ENCODE data around the gene LY6G6F. TPM values are rescaled to one million over a fixed set of nuclear protein-coding genes. Genes with fewer than 3 reads are reported as not detected.

Gene LY6G6F
- total RNA-seq, 4 donors from 2014 or later, result not detected

DNA sequence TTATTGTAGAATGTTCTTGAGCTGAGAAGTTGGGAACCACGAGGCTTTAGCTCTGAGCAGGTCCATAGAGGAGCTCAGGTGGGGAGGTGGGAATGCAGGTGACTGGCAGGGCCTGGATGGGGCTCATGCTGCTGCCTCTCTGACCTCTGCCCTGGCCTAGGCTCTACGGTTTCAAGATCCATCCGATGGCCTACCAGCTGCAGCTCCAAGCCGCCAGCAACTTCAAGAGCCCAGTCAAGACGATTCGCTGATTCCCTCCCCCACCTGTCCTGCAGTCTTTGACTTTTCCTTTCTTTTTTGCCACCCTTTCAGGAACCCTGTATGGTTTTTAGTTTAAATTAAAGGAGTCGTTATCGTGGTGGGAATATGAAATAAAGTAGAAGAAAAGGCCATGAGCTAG is 37.0 kb upstream of the LY6G6F start, which contains the start of gene LY6G5B:
Gene LY6G5B, plus strand, starts transcription at position 301 of the 400 bp plus-strand sequence. CDS start 975 bp downstream, outside the sequence.
- no peak for TF ChIP-seq POLR2A (IDR thresholded peaks at IDR 0.05)
- no peak for TF ChIP-seq EP300 (IDR thresholded peaks at IDR 0.05)
- TF ChIP-seq, protein P1, sequence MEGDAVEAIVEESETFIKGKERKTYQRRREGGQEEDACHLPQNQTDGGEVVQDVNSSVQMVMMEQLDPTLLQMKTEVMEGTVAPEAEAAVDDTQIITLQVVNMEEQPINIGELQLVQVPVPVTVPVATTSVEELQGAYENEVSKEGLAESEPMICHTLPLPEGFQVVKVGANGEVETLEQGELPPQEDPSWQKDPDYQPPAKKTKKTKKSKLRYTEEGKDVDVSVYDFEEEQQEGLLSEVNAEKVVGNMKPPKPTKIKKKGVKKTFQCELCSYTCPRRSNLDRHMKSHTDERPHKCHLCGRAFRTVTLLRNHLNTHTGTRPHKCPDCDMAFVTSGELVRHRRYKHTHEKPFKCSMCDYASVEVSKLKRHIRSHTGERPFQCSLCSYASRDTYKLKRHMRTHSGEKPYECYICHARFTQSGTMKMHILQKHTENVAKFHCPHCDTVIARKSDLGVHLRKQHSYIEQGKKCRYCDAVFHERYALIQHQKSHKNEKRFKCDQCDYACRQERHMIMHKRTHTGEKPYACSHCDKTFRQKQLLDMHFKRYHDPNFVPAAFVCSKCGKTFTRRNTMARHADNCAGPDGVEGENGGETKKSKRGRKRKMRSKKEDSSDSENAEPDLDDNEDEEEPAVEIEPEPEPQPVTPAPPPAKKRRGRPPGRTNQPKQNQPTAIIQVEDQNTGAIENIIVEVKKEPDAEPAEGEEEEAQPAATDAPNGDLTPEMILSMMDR (IDR thresholded peaks at IDR 0.05), result no peak
- Histone ChIP-seq H3K4me1 (peaks cover 0 to 27% (median 9%) of the 10 kb centered on the region in 4 donors), H3K4me3 (no peak within 1 kb of the TSS), H3K9me3 (no peaks in the 10 kb centered on the region), H3K36me3 (peaks cover 8 to 75% (median 46%) of the 10 kb centered on the region in 3 donors), H3K27me3 (no peaks in the 10 kb centered on the region), H3K27ac (no peak within 1 kb of the TSS)
- 84 to 86% methylated on average over 8 of the region's 8 CpGs for WGBS, 2 donors
- no peak for DNase-seq (ENCODE audit: low spot score in 2 of 2)

DNA sequence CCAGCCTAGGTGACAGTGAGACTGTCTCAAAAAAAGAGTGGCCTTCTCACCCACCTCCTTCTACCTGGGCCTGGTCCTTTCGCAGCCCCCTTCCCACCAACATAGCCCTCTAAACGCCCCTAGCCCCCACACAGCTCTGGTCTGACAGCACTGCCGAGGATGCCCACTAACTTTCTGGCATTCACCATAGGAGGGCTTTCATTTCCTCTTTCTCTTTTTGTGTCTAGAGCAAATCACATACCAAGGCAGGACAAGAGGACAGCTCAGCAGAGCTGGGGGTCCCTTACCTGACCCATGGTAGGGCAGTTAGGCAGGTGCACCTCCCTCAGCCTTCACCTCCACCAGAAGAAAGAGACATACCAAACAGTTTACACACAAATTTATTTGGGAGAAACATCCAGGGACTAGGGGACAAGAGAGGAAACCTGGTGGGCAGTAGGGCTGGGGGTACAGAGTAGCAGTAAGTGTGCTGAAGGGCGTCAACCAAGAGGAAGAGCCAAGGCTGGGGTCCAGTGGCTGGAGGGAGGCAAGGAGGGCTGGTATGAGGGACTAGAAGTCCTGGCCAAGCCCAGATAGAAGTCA is 30.3 kb upstream of the LY6G6F start:
- TF ChIP-seq EP300 (IDR thresholded peaks at IDR 0.05) (no peak), POLR2A (IDR thresholded peaks at IDR 0.05) (no peak)
- TF ChIP-seq, protein P1 (IDR thresholded peaks at IDR 0.05), result no peak
- no peak for DNase-seq (ENCODE audit: low spot score in 2 of 2)
- no peak overlapping the region for H3K4me3 ChIP-seq
- peaks cover 0 to 14% (median 2%) of the 10 kb centered on the region in 4 donors for H3K4me1 ChIP-seq
- H3K9me3 ChIP-seq, result no peaks in the 10 kb centered on the region
- peaks cover 0 to 34% (median 16%) of the 10 kb centered on the region in 3 donors for H3K36me3 ChIP-seq
- 72 to 82% methylated on average over 4 of the region's 4 CpGs for WGBS, 2 donors
- no peaks in the 10 kb centered on the region for H3K27me3 ChIP-seq
- no peak overlapping the region for H3K27ac ChIP-seq

DNA sequence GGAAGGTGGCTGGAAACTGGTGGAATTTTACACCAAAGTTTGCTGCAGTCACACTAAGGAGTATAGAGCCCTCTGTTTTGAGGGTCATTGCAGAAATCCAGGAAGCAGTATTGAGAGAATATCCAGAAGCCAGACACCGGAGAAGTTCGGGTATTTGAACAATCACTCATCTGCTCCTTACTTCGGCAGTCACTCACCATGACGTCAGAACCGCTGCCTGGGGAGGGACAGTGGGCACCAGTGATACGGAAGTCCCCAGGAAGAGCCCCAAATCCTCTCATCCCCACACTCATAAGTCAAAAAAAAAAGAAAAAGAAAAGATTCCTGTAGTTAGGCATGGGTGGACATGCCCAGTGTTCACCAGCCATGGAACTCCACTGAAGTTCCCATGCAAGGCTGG is 29.8 kb upstream of the LY6G6F start:
- Histone ChIP-seq H3K27ac (no peak overlapping the region), H3K4me1 (peaks cover 0 to 18% (median 2%) of the 10 kb centered on the region in 4 donors), H3K9me3 (no peaks in the 10 kb centered on the region), H3K27me3 (no peaks in the 10 kb centered on the region), H3K4me3 (no peak overlapping the region), H3K36me3 (peaks cover 0 to 30% (median 13%) of the 10 kb centered on the region in 3 donors)
- DNase-seq (ENCODE audit: low spot score in 2 of 2), result no peak
- WGBS, 2 donors, result 67 to 73% methylated on average over 6 of the region's 6 CpGs
- no peak for TF ChIP-seq POLR2A (IDR thresholded peaks at IDR 0.05)
- TF ChIP-seq EP300 (IDR thresholded peaks at IDR 0.05), result no peak
- TF ChIP-seq, protein P1 (IDR thresholded peaks at IDR 0.05), result no peak

DNA sequence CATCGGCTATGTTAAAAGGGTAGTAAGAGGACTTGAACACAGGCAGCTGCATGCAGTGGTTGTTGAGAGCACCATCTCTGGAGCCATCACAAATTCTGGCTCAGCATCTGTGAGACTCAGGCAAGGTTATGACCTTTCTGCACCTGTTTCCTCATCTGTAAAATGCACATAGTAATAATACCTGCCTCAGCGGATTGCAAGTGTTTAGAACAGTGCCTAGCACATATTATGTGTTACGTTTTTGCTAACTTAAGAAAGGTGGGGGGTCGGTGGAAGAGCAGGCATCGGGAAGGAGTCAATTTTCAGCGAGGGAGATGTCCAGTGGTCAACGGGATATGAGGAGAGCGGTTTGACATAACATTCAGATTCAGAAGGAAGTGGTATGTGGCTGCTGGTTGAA is 28.7 kb upstream of the LY6G6F start:
- H3K9me3 ChIP-seq, result no peaks in the 10 kb centered on the region
- peaks cover 0 to 26% (median 2%) of the 10 kb centered on the region in 4 donors for H3K4me1 ChIP-seq
- TF ChIP-seq, protein P1 (IDR thresholded peaks at IDR 0.05), result no peak
- TF ChIP-seq POLR2A (IDR thresholded peaks at IDR 0.05) (no peak), EP300 (IDR thresholded peaks at IDR 0.05) (no peak)
- H3K36me3 ChIP-seq, result peaks cover 0 to 19% (median 5%) of the 10 kb centered on the region in 3 donors
- 63 to 71% methylated on average over 8 of the region's 8 CpGs for WGBS, 2 donors
- H3K27me3 ChIP-seq, result no peaks in the 10 kb centered on the region
- H3K4me3 ChIP-seq, result no peak overlapping the region
- H3K27ac ChIP-seq, result no peak overlapping the region
- DNase-seq (ENCODE audit: low spot score in 2 of 2), result no peak
